ENCODE results near the gene YBX2.
A peak's percentile ranks its signal among the peaks of the same experiment; 100 is the strongest.

Gene YBX2

GRCh38 chr17:7280519-7281073 lies 13.8 kb downstream of the YBX2 start (continued):
- no peak for TF ChIP-seq ZNF202 (tag by site-specific recombination; IDR thresholded peaks at IDR 0.05; ENCODE audit: borderline replicate concordance)
- TF ChIP-seq ZNF239 (tag by site-specific recombination; IDR thresholded peaks at IDR 0.05): no peak
- TF ChIP-seq ZNF555 (tag by site-specific recombination; conservative IDR thresholded peaks at IDR 0.05): no peak
- TF ChIP-seq KLF8 (tag by site-specific recombination; IDR thresholded peaks at IDR 0.05): peak; percentile 21; the same call in 1 of the 2 replicates
- TF ChIP-seq ZNF157 (tag by site-specific recombination; IDR thresholded peaks at IDR 0.05): no peak
- TF ChIP-seq ZNF623 (tag by site-specific recombination; IDR thresholded peaks at IDR 0.05): no peak
- TF ChIP-seq ZNF138 (tag by site-specific recombination; IDR thresholded peaks at IDR 0.05; ENCODE audit: borderline replicate concordance): no peak
- no peak for TF ChIP-seq ZSCAN5A (tag by site-specific recombination; IDR thresholded peaks at IDR 0.05)
- TF ChIP-seq ZNF341 (tag by site-specific recombination; IDR thresholded peaks at IDR 0.05; ENCODE audit: low read depth): peak; percentile 62
- no peak for TF ChIP-seq OVOL3 (tag by site-specific recombination; IDR thresholded peaks at IDR 0.05)
- 0 out of 2 replicates have a peak, but pooled peaks have one; percentile 45 for TF ChIP-seq ZNF2 (tag by site-specific recombination; IDR thresholded peaks at IDR 0.05)
- TF ChIP-seq ZFHX2 (tag by site-specific recombination; conservative IDR thresholded peaks at IDR 0.05): no peak
- TF ChIP-seq ZNF776 (tag by site-specific recombination; IDR thresholded peaks at IDR 0.05; ENCODE audit: borderline replicate concordance): no peak
- TF ChIP-seq ZNF513 (tag by site-specific recombination; IDR thresholded peaks at IDR 0.05): no peak
- peak; percentile 85 for TF ChIP-seq BCL11B (tag by site-specific recombination; IDR thresholded peaks at IDR 0.05; ENCODE audit: low read depth)
- TF ChIP-seq ZNF37A (tag by site-specific recombination; IDR thresholded peaks at IDR 0.05): no peak
- no peak for TF ChIP-seq GLI4 (tag by site-specific recombination; IDR thresholded peaks at IDR 0.05)
- TF ChIP-seq ZNF274 (IDR thresholded peaks at IDR 0.05; ENCODE audit: low read length): no peak
- TF ChIP-seq ZNF274 (tag by site-specific recombination; IDR thresholded peaks at IDR 0.05; ENCODE audit: borderline replicate concordance): no peak
- TF ChIP-seq ZNF112 (tag by site-specific recombination; IDR thresholded peaks at IDR 0.05): no peak
- TF ChIP-seq ZNF473 (tag by site-specific recombination; IDR thresholded peaks at IDR 0.05): no peak
- 0 out of 2 replicates have a peak, but pooled peaks have one; percentile 29 for TF ChIP-seq ZNF843 (tag by site-specific recombination; IDR thresholded peaks at IDR 0.05)
- no peak for TF ChIP-seq REPIN1 (tag by site-specific recombination; IDR thresholded peaks at IDR 0.05; ENCODE audit: low read depth)
- no peak for TF ChIP-seq ZNF514 (tag by site-specific recombination; IDR thresholded peaks at IDR 0.05)
- TF ChIP-seq ZBTB10 (tag by site-specific recombination; IDR thresholded peaks at IDR 0.05): no peak
- TF ChIP-seq ZNF416 (tag by site-specific recombination; IDR thresholded peaks at IDR 0.05): no peak
- no peak for TF ChIP-seq ZNF747 (tag by site-specific recombination; IDR thresholded peaks at IDR 0.05)
- no peak for TF ChIP-seq ZNF350 (tag by site-specific recombination; IDR thresholded peaks at IDR 0.05)
- no peak for TF ChIP-seq ZFP69B (tag by site-specific recombination; IDR thresholded peaks at IDR 0.05)
- no peak for TF ChIP-seq ZNF362 (tag by site-specific recombination; IDR thresholded peaks at IDR 0.05)
- no peak for TF ChIP-seq TCF7L2 (IDR thresholded peaks at IDR 0.05; ENCODE audit: borderline replicate concordance, low read depth, low read length)
- no peak for TF ChIP-seq ZSCAN18 (tag by site-specific recombination; IDR thresholded peaks at IDR 0.05)
- TF ChIP-seq ZNF704 (tag by site-specific recombination; IDR thresholded peaks at IDR 0.05): no peak

Measured in HEK293 (cell line).